ENCODE measurements around the gene UCN2.

Gene UCN2

DNA sequence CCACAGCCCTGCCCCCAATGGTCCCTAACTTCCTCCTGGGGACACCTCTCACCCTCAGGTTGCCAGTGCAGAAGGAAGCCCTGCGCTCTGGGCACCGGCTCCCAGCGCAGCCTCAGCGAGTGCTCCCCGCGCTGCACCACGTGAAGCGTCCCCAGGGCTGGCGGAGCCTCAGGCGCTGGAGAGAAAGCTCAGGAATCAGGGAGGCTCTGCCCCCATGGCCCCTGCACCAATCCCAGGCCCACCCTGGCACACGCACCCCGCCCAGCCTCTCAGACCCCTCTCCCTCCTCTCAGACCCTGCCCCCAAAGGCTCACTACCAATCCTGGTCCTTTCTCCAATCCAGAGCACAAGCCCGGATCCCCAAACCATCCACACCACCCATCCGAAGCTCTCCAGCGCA lies 24.6 kb upstream of the UCN2 start:
- DNase-seq: no peak

GRCh38 chr3:48587686-48588085 lies 24.1 kb upstream of the UCN2 start:
- DNase-seq: no peak

GRCh38 chr3:48585411-48585810 lies 21.8 kb upstream of the UCN2 start:
- DNase-seq: no peak

- DNase-seq: no peak
Observed at GRCh38 chr3:48584836-48585235, 21.3 kb upstream of the UCN2 start.

- DNase-seq: no peak
Observed at GRCh38 chr3:48581621-48582481, 18.3 kb upstream of the UCN2 start.

- DNase-seq: no peak
Observed at GRCh38 chr3:48576647-48577046, 13.1 kb upstream of the UCN2 start.

DNA sequence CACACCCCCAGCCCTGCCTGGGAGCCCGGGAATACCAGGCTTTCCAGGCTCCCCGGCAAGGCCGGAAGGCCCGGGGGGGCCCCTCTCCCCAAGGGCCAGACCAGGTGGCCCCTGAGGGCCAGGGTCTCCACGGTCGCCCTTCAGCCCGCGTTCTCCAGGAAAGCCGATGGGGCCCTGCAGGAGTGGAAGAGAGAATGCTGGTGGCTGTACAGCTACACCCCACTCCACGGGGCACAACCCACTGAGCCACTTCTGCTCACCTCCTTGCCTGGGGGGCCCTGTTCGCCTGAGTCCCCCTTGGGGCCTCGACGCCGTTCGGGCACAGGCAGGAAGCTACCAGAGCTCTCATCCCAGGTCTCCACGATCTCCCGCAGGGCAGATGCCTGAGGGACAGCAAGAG lies 11.8 kb upstream of the UCN2 start:
- no peak for DNase-seq

DNA sequence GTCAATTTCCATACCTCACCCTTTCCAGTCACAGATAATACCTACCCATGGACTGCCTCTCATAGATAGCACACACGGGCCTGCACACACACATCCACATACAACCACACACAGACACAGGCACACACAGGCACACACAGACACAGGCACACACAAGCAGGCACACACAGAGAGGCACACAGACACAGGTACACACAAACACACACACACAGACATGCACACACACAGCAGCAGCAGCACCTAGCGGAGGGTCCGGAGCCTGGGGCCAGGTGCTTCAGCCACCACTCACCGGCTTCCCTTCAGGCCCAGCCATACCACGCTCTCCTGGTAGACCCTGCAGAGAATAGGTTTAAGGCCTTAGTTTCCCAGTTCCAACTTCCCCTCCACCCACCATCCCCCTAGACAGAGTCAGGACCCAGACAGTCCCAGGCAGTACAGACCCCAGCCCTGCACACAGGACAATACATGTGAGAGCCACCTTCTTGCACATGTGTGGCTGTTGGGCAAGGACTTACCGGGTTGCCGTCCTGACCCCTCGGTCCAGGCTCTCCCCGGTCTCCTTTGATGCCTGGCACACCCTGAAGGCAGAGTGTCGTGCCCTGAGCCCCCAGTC lies 10.5 kb upstream of the UCN2 start:
- DNase-seq: no peak

DNA sequence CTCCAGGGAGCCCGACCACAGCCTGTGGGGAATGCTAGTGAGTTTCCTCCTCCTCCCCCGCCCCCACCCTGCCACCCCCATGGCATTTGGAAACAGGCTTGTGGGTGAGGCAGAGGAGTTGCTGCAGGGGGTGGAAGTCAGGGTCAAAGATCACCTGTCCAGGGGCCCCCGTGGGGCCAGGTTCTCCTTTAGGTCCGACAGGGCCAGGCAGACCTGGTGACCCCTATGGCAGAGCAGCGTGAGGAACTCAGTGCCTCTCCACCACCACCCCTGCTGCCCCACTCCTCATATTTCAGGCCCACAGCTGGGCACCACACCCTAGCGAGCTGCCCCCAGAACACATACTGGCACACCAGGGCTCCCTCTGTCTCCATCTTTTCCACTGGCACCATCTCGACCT lies 8.9 kb upstream of the UCN2 start:
- no peak for DNase-seq

- DNase-seq: no peak
Observed at GRCh38 chr3:48571938-48572337, 8.4 kb upstream of the UCN2 start.

DNA sequence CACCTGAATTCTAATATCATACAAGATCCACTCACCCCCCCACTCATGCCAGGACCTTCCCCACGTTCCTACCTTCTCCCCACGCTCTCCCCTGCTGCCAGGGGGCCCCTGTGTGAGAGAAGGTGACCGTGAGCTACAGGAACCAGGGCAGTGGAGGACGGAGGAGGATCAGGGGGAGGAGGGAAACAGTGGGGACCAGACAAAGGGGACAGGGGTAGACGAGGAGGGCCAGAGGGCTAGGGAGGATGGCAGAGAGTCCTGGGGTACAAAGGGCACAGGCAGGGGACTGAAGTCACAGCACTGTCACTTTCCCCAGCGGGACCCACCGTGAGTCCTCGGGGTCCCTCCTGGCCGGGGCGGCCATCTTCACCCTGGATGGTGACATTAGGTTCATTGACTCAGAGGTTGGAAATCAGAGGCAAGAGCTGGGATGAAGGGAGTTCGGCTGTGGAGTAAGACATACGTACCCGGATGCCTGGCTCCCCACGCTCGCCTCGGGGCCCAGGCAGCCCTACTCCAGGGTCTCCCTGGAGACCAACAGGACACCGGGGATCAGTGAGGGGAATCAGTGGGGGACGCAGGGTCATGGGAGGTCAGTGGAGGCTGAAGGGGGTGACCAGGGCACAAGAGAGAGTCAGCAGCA lies 6.3 kb upstream of the UCN2 start:
- no peak for DNase-seq

DNA sequence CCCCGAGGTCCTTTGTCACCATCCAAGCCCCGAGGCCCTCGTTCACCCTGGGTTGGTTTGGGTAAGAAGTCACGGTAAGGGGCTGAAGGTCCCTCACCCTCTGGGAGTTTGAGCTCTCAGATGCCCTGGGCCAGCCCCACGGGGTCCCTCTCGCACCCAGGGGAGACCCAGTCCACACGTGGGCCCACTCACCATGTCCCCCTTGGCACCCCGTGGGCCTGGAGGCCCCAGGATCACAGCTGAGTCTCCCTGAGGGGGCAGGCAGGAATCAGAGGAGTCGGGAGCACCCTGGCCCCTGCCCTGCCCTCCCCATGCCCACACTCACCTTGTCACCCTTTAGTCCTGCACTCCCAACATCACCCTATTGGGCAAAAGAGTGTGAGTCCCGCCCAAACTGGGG lies 5.8 kb upstream of the UCN2 start:
- DNase-seq: no peak

DNA sequence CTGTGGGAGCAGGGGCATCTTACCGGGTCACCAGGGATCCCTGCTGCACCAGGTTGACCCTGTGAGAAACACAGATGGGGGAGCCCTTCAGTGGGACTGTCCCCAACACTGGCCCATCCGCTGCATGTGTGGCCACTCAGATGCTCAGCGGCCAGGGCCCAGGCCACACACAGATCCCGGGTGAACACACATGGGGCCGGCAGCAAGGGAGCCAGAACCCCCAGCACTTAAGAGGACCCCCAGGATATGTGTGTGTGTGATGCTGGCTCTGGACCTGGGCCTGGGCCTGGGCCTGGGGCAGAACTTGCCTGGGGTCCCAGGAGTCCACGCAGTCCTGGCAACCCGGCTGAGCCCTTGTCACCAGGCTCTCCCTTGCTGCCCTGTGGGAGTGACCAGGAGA lies 4.9 kb upstream of the UCN2 start:
- DNase-seq: no peak

GRCh38 chr3:48567500-48567899 lies 3.9 kb upstream of the UCN2 start:
- no peak for DNase-seq

GRCh38 chr3:48567090-48567489 lies 3.5 kb upstream of the UCN2 start:
- DNase-seq: no peak

- no peak for DNase-seq
Observed at GRCh38 chr3:48566401-48566760, 2.8 kb upstream of the UCN2 start.

GRCh38 chr3:48565591-48566400 lies 2.2 kb upstream of the UCN2 start:
- DNase-seq: no peak

DNA sequence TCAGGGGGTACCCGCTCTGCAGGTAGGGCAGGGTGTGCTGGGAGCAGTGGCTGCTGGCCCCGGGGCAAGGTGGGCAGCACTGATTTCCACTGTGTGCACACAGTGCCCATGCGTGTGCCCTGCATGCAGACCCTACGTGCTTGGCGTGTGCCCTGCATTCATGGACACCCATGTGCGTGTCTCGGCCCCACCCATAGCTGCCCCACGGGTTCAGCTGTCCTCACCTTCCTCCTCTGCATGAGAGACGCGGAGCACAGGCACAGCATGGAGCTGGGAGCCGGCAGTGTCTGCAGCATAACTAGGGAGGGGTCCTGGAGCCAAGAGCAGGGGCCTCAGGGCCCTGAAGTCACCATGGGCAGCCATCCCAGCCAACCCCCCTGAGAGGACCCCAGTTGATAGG lies 1.6 kb upstream of the UCN2 start:
- no peak for DNase-seq

DNA sequence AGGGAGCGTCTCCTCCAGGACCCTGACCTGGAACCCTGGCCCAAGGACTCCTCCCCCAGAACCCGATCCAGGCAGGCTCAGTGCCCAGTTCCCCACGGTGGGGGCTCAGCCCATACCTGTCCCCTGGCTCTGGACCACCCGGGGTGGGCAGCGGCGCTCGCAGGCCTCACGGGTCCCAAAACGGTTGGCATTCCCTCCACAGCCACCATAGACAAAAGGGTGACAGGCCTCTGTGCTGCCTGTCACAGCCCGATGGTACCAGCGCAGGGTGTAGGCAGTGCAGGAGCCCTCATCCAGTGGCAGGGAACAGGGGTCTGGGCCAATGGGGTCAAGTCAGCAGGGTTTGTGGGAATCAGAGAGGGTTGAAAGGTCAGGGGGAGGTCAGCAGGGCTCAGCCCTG lies 1.1 kb upstream of the UCN2 start:
- DNase-seq: no peak

DNA sequence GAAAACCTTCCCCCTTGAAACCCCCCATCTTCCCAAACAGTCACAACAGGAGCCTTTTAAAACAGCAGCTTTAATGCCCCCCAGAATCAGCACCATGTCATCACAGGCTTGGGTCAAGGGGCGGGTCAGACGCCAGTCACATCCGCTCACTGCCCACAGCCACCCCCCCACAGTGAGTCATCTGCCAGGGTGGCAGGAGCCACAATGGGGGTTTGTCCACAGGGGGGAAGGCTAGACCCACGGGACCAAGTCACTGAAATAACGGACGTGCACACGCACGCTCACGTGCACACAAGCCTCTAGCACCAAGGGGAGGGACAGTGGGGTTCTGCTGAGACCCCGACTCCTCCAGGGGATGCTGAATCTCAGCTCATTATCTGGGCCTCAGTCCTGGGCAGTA lies 441 bp upstream of the UCN2 start:
- DNase-seq: peak; percentile 72

GRCh38 chr3:48562367-48563095 lies 1.1 kb downstream of the UCN2 start:
- DNase-seq: no peak

- peak; percentile 61 for DNase-seq
Observed at GRCh38 chr3:48561045-48561736, 2.4 kb downstream of the UCN2 start.

All from activated CD8-positive, alpha-beta memory T cell treated with anti-CD3 and anti-CD28 coated beads for 24 hours (primary cell).